ENCODE measurements around the gene MAPK8IP2.
"Not testable (repeated sequence)": the region's sequence is repeated elsewhere in the genome, so short reads cannot be mapped to it uniquely, and the experiment has no call there.

Gene MAPK8IP2

DNA sequence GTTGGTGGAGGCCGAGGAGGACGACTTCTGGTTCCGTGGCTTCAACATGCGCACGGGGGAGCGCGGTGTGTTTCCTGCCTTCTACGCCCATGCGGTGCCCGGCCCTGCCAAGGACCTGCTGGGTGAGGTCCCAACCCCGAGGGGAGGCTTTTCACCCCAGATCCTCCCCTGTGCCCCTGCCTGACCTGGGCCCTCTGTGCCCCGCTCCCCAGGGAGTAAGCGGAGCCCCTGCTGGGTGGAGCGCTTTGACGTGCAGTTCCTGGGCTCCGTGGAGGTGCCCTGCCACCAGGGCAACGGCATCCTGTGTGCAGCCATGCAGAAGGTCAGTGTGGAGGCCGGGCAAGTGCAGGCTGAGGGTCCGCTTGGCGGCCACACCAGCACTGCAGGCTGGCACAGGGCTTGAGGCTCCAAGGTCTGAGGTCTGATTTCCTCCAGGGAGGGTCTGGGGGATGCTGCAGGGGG lies 5.1 kb downstream of the MAPK8IP2 start:
- H3K27me3 ChIP-seq (ENCODE audit: control insufficient read depth, insufficient read depth, low read length) = peaks cover 48% of the 10 kb centered on the region
- H3K9ac ChIP-seq (ENCODE audit: low read length) = no peak overlapping the region
- no peaks in the 10 kb centered on the region for H3K36me3 ChIP-seq (ENCODE audit: control insufficient read depth, insufficient read depth, low read length)

DNA sequence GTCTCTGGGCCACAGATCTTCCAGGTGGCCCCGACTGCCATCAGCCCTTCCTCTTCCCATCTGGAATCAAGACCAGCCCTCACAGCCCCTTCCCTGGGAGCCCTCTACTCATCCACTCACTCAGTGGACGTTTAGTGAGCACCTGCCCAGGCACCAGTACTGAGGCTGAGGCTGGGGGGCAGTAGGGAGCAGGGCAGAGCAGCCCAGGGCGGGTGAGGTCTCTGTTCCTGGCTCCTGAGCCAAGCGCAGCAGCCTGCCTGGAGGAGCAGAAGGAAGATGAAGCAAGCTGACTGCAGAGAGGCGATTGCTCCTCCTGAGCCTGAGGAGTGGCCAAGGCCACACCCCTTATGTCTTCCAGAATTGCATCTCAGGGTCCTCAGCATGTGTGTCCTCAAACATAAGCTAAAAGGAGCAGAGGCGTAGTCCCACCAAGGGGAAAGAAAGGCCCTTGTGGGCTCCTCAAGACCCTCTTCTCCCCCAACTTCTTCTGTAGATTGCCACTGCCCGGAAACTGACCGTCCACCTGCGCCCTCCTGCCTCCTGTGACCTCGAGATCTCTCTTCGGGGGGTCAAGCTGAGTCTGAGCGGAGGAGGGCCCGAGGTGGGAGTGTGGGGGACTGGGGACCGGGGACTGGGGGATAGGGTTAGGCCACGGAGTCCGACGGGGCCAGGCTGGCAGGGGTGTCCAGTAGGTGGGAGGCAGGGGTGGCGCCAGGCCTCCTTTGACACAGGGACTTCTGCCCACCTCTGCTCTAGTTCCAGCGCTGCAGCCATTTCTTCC lies 5.8 kb downstream of the MAPK8IP2 start:
- H3K36me3 ChIP-seq (ENCODE audit: control insufficient read depth, insufficient read depth, low read length) = no peaks in the 10 kb centered on the region
- no peak overlapping the region for H3K9ac ChIP-seq (ENCODE audit: low read length)
- H3K27me3 ChIP-seq (ENCODE audit: control insufficient read depth, insufficient read depth, low read length) = peaks cover 44% of the 10 kb centered on the region
- no peaks in the 10 kb centered on the region for H3K4me1 ChIP-seq (ENCODE audit: control insufficient read depth, insufficient read depth, low read length)
- no peak overlapping the region for H3K4me3 ChIP-seq (ENCODE audit: low read length)
- no peaks in the 10 kb centered on the region for H3K9me3 ChIP-seq (ENCODE audit: control insufficient read depth, low read length)

More for the DNA sequence above, 5.1 kb downstream of the MAPK8IP2 start:
- no peak overlapping the region for H3K4me3 ChIP-seq (ENCODE audit: low read length)
- H3K4me1 ChIP-seq (ENCODE audit: control insufficient read depth, insufficient read depth, low read length) = no peaks in the 10 kb centered on the region
- H3K9me3 ChIP-seq (ENCODE audit: control insufficient read depth, low read length) = no peaks in the 10 kb centered on the region

- Histone ChIP-seq H3K4me1 (ENCODE audit: control insufficient read depth, insufficient read depth, low read length) (no peaks in the 10 kb centered on the region), H3K36me3 (ENCODE audit: control insufficient read depth, insufficient read depth, low read length) (no peaks in the 10 kb centered on the region), H3K27me3 (ENCODE audit: control insufficient read depth, insufficient read depth, low read length) (peaks cover 38% of the 10 kb centered on the region), H3K9ac (ENCODE audit: low read length) (no peak overlapping the region), H3K9me3 (ENCODE audit: control insufficient read depth, low read length) (no peaks in the 10 kb centered on the region), H3K4me3 (ENCODE audit: low read length) (no peak overlapping the region)
Observed at GRCh38 chr22:50606946-50607658, 6.5 kb downstream of the MAPK8IP2 start.

DNA sequence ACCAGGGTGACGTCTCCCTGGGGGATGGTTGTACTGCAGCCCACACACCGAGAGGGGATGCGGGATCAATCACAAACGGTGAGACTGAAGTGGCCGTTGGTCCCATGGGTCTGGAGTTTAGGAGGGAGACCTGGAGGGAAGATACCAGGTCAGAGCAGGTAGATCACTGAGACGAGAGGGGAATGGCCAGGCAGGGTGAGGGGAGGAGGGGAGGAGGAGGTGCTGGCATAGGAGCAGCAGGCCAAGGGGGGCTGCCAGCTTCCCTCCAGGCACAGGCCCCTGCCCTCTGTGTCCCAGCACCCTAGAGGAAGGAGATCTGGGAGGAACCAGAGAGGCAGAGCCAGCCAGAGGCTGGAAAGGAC lies 7.0 kb downstream of the MAPK8IP2 start:
- Histone ChIP-seq H3K9ac (ENCODE audit: low read length) (no peak overlapping the region), H3K36me3 (ENCODE audit: control insufficient read depth, insufficient read depth, low read length) (no peaks in the 10 kb centered on the region), H3K4me3 (ENCODE audit: low read length) (no peak overlapping the region), H3K4me1 (ENCODE audit: control insufficient read depth, insufficient read depth, low read length) (peaks cover 4% of the 10 kb centered on the region), H3K9me3 (ENCODE audit: control insufficient read depth, low read length) (no peaks in the 10 kb centered on the region), H3K27me3 (ENCODE audit: control insufficient read depth, insufficient read depth, low read length) (peaks cover 33% of the 10 kb centered on the region)

DNA sequence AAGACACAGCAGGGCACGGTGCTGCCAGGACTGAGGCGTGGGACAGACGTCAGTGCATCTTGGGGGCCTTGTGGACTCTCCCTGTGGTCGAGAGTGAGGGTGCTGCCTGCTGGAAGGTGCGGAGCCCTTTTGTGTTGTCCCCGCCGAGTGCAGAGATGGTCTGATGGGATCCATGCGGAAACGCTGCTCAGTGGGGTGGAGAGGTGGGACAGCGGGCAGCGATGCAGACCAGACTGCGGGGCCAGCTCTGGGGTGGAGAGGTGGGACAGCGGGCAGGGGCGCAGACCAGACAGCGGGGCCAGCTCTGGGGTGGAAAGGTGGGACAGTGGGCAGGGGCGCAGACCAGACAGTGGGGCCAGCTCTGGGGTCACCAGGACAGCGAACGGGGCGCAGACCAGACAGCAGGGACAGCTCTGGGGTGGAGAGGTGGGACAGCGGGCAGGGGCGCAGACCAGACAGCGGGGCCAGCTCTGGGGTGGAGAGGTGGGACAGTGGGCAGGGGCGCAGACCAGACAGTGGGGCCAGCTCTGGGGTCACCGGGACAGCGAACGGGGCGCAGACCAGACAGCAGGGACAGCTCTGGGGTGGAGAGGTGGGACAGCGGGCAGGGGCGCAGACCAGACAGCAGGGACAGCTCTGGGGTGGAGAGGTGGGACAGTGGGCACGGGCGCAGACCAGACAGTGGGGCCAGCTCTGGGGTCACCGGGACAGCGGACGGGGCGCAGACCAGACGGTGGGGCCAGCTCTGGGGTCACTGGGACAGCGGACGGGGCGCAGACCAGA lies 7.7 kb downstream of the MAPK8IP2 start:
- H3K9ac ChIP-seq (ENCODE audit: low read length); H3K36me3 ChIP-seq (ENCODE audit: control insufficient read depth, insufficient read depth, low read length); H3K9me3 ChIP-seq (ENCODE audit: control insufficient read depth, low read length); H3K4me3 ChIP-seq (ENCODE audit: low read length); H3K4me1 ChIP-seq (ENCODE audit: control insufficient read depth, insufficient read depth, low read length): not testable (repeated sequence)
- H3K27me3 ChIP-seq (ENCODE audit: control insufficient read depth, insufficient read depth, low read length) = peaks cover 27% of the 10 kb centered on the region

GRCh38 chr22:50608996-50609395 lies 8.4 kb downstream of the MAPK8IP2 start:
- Histone ChIP-seq H3K4me1 (ENCODE audit: control insufficient read depth, insufficient read depth, low read length) (peaks cover 15% of the 10 kb centered on the region), H3K4me3 (ENCODE audit: low read length) (no peak overlapping the region), H3K9me3 (ENCODE audit: control insufficient read depth, low read length) (no peaks in the 10 kb centered on the region), H3K27me3 (ENCODE audit: control insufficient read depth, insufficient read depth, low read length) (peaks cover 19% of the 10 kb centered on the region), H3K36me3 (ENCODE audit: control insufficient read depth, insufficient read depth, low read length) (no peaks in the 10 kb centered on the region), H3K9ac (ENCODE audit: low read length) (no peak overlapping the region)

- Histone ChIP-seq H3K9me3 (ENCODE audit: control insufficient read depth, low read length) (no peaks in the 10 kb centered on the region), H3K36me3 (ENCODE audit: control insufficient read depth, insufficient read depth, low read length) (no peaks in the 10 kb centered on the region), H3K4me3 (ENCODE audit: low read length) (no peak overlapping the region), H3K4me1 (ENCODE audit: control insufficient read depth, insufficient read depth, low read length) (peaks cover 15% of the 10 kb centered on the region), H3K27me3 (ENCODE audit: control insufficient read depth, insufficient read depth, low read length) (peaks cover 17% of the 10 kb centered on the region), H3K9ac (ENCODE audit: low read length) (no peak overlapping the region)
Observed at GRCh38 chr22:50609599-50609998, 9.0 kb downstream of the MAPK8IP2 start.

GRCh38 chr22:50610041-50610451 lies 9.5 kb downstream of the MAPK8IP2 start:
- Histone ChIP-seq H3K36me3 (ENCODE audit: control insufficient read depth, insufficient read depth, low read length) (no peaks in the 10 kb centered on the region), H3K9ac (ENCODE audit: low read length) (no peak overlapping the region), H3K4me1 (ENCODE audit: control insufficient read depth, insufficient read depth, low read length) (peaks cover 15% of the 10 kb centered on the region), H3K9me3 (ENCODE audit: control insufficient read depth, low read length) (no peaks in the 10 kb centered on the region), H3K27me3 (ENCODE audit: control insufficient read depth, insufficient read depth, low read length) (peaks cover 14% of the 10 kb centered on the region), H3K4me3 (ENCODE audit: low read length) (no peak overlapping the region)

DNA sequence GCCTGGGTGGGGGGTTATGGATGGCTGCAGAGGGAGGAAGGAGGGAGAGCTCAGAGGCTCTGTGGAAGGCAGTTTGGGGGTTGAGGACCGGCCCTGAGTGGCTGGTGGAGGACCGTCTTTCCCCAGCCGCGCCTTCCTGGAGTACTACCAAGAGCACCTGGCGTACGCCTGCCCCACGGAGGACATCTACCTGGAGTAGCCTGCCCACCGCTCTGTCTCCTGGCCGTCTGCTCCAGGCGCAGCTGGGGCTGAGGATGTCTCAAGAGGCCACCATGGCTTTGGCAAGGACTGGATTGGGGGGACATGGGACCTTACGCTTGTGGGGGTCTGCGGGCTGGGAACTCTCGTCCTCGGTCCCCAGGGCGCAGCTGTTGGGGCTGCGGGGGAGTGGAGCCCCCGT lies 10.0 kb downstream of the MAPK8IP2 start:
- no peak overlapping the region for H3K9ac ChIP-seq (ENCODE audit: low read length)
- no peaks in the 10 kb centered on the region for H3K9me3 ChIP-seq (ENCODE audit: control insufficient read depth, low read length)
- no peak overlapping the region for H3K4me3 ChIP-seq (ENCODE audit: low read length)
- no peaks in the 10 kb centered on the region for H3K36me3 ChIP-seq (ENCODE audit: control insufficient read depth, insufficient read depth, low read length)
- H3K4me1 ChIP-seq (ENCODE audit: control insufficient read depth, insufficient read depth, low read length) = peaks cover 15% of the 10 kb centered on the region
- H3K27me3 ChIP-seq (ENCODE audit: control insufficient read depth, insufficient read depth, low read length) = peaks cover 13% of the 10 kb centered on the region

DNA sequence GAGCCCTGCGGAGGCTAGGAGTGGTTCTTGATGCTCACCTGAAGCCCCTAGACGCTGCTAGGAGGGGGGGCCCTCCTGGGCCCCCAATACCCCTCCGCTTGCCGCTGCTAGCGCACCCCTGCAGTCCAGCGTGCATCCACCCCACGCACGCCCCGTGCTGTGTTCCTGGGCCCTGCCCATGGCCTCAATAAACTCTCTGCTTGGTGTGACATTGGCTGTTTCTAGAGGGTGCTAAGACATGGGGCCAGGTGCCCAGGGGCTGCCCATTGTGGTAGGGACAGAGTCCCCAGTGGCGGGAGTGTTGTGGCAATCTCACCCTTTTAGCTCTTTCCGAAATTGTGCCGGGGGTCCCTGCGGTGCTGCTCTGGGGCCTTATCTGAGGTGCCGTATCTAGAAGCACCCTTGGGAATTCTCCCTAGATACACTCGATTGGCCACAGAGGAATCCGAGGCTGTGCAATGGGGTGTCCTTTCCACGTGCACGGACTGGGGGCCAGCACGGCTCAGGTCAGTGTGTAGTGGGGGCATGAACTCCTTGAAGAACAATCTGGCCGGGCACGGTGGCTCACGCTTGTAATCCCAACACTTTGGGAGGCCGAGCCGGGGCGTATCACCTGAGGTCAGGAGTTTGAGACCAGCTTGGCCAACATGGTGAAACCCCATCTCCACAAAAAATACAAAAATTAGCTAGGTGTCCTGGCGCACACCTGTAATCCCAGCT lies 10.9 kb downstream of the MAPK8IP2 start:
- H3K27me3 ChIP-seq (ENCODE audit: control insufficient read depth, insufficient read depth, low read length) = peaks cover 4% of the 10 kb centered on the region
- no peak overlapping the region for H3K9ac ChIP-seq (ENCODE audit: low read length)
- peaks cover 15% of the 10 kb centered on the region for H3K4me1 ChIP-seq (ENCODE audit: control insufficient read depth, insufficient read depth, low read length)
- no peak overlapping the region for H3K4me3 ChIP-seq (ENCODE audit: low read length)
- no peaks in the 10 kb centered on the region for H3K36me3 ChIP-seq (ENCODE audit: control insufficient read depth, insufficient read depth, low read length)
- no peaks in the 10 kb centered on the region for H3K9me3 ChIP-seq (ENCODE audit: control insufficient read depth, low read length)

GRCh38 chr22:50612168-50612527 lies 11.6 kb downstream of the MAPK8IP2 start:
- no peaks in the 10 kb centered on the region for H3K36me3 ChIP-seq (ENCODE audit: control insufficient read depth, insufficient read depth, low read length)
- no peaks in the 10 kb centered on the region for H3K9me3 ChIP-seq (ENCODE audit: control insufficient read depth, low read length)
- no peak overlapping the region for H3K4me3 ChIP-seq (ENCODE audit: low read length)
- H3K9ac ChIP-seq (ENCODE audit: low read length) = no peak overlapping the region
- H3K27me3 ChIP-seq (ENCODE audit: control insufficient read depth, insufficient read depth, low read length) = peaks cover 4% of the 10 kb centered on the region
- H3K4me1 ChIP-seq (ENCODE audit: control insufficient read depth, insufficient read depth, low read length) = peaks cover 15% of the 10 kb centered on the region
